Testis (tissue), 3 donors: ENCODE data around the gene ALDH5A1. TPM values are rescaled to one million over a fixed set of nuclear protein-coding genes. Genes with fewer than 3 reads are reported as not detected.

ENCODE experiments used
- DNase-seq: peaks from one replicate; pipeline ENCODE4 v3.0.0-alpha.2; 2019
- H3K27ac ChIP-seq, 2 donors: fragments of 200-600 bp; sonication (generic); one replicate each; pipeline ENCODE4 v1.5.1; 2019
- H3K27me3 ChIP-seq: fragments of 200-600 bp; sonication (generic); one replicate; pipeline ENCODE4 v1.5.1; 2019
- H3K36me3 ChIP-seq: fragments of 200-600 bp; sonication (generic); one replicate; pipeline ENCODE4 v1.5.1; 2017; ENCODE audit warnings: low read depth; ENCODE audit errors: missing control alignments
- H3K4me1 ChIP-seq: fragments of 200-600 bp; sonication (generic); one replicate; pipeline ENCODE4 v1.5.1; 2019
- H3K4me3 ChIP-seq, 2 donors: fragments of 200-600 bp; sonication (generic); one replicate each; pipeline ENCODE4 v1.5.1; 2017 to 2019
- H3K9me3 ChIP-seq: fragments of 200-600 bp; sonication (generic); one replicate; pipeline ENCODE4 v1.5.1; 2017
- CTCF ChIP-seq, 3 experiments: fragments of 450-650 bp in 2 of 3; fragments of 200-600 bp in 1 of 3; sonication (generic) in 1 of 3; IDR thresholded peaks; one replicate each; pipeline ENCODE4 v1.5.1; 2016 to 2019; ENCODE audit warnings: antibody characterized with exemption in 3 of 3, mild to moderate bottlenecking in 2 of 3, moderate library complexity in 1 of 3
- POLR2A ChIP-seq: fragments of 450-650 bp; IDR thresholded peaks from one replicate; pipeline ENCODE4 v1.6.1; 2017; ENCODE audit warnings: antibody characterized with exemption, mild to moderate bottlenecking, moderate library complexity
- whole genome bisulfite sequencing, 2 donors: methylation state at CpG; one replicate each; pipeline ENCODE4 v1.1.5; 2018; 5-methylcytosine and 5-hydroxymethylcytosine counted together
- intact Hi-C: fragments of 100-400 bp; cut with DNase I; formaldehyde crosslinking; loops from one replicate; pipeline ENCODE4 v1.15.1; 2023; ENCODE audit warnings: low total_unique reads
- polyA plus RNA-seq: library from polyadenylated mRNA; stranded (reverse); fragments of 350-450 nt; fragmentation: Illumina TruSeq; extraction: RNeasy Lipid Tissue Mini Kit (QIAGEN cat#74804); gene quantifications from one replicate; pipeline ENCODE4 v1.2.3, GENCODE V29; 2014; ENCODE audit warnings: low read depth, low replicate concordance; ENCODE audit not compliant: insufficient read depth
- total RNA-seq, 2 donors: library from RNA; depleted of rRNA; stranded (reverse); fragments of >200 nt; gene quantifications; one replicate each; pipeline ENCODE4 v1.2.3, GENCODE V29; 2016

Gene ALDH5A1
- total and polyA plus RNA-seq, 3 donors from 2014 or later: 11.3 to 21.2 (median 16.3) TPM

- peak; percentile 19 for DNase-seq
- WGBS, 2 donors: 11% methylated on average over 31 of the region's 36 CpGs
- intact Hi-C loops: no loop called here
Measured at GRCh38 chr6:24493945-24494820, 586 bp upstream of the ALDH5A1 start.

GRCh38 chr6:24497254-24497970 is 2.6 kb downstream of the ALDH5A1 start:
- intact Hi-C loops: no loop called here
- WGBS, 2 donors: 85 to 91% methylated on average over 11 of the region's 11 CpGs
- Histone ChIP-seq H3K36me3 (no peaks in the 10 kb centered on the region), H3K4me1 (no peaks in the 10 kb centered on the region), H3K4me3 (no peak overlapping the region), H3K9me3 (no peaks in the 10 kb centered on the region), H3K27ac (no peak overlapping the region), H3K27me3 (no peaks in the 10 kb centered on the region)
- TF ChIP-seq CTCF (IDR thresholded peaks at IDR 0.05) (no peak), POLR2A (no peak)
- DNase-seq: peak; percentile 15

More at GRCh38 chr6:24493945-24494820, 586 bp upstream of the ALDH5A1 start:
- Histone ChIP-seq H3K36me3 (no peaks in the 10 kb centered on the region), H3K4me3 (peak overlapping the region; percentile 67 to 69), H3K27me3 (no peaks in the 10 kb centered on the region), H3K9me3 (no peaks in the 10 kb centered on the region), H3K4me1 (no peaks in the 10 kb centered on the region), H3K27ac (peak overlapping the region in 1 of 2 donors; percentile 83)
- TF ChIP-seq POLR2A: no peak
- TF ChIP-seq CTCF (IDR thresholded peaks at IDR 0.05): no peak

GRCh38 chr6:24500683-24501082 is 5.9 kb downstream of the ALDH5A1 start:
- intact Hi-C loops: no loop called here
- DNase-seq: no peak
- WGBS, 2 donors: 86 to 87% methylated on average over 3 of the region's 3 CpGs
- no peaks in the 10 kb centered on the region for H3K27me3 ChIP-seq
- H3K27ac ChIP-seq: no peak overlapping the region
- no peak overlapping the region for H3K4me3 ChIP-seq
- H3K36me3 ChIP-seq: no peaks in the 10 kb centered on the region
- H3K4me1 ChIP-seq: no peaks in the 10 kb centered on the region
- no peak for TF ChIP-seq POLR2A
- no peak for TF ChIP-seq CTCF (IDR thresholded peaks at IDR 0.05)
- H3K9me3 ChIP-seq: no peaks in the 10 kb centered on the region

- DNase-seq: no peak
- Histone ChIP-seq H3K4me1 (no peaks in the 10 kb centered on the region), H3K27me3 (no peaks in the 10 kb centered on the region), H3K4me3 (no peak overlapping the region), H3K9me3 (no peaks in the 10 kb centered on the region), H3K27ac (no peak overlapping the region), H3K36me3 (no peaks in the 10 kb centered on the region)
- TF ChIP-seq CTCF (IDR thresholded peaks at IDR 0.05): no peak
- no peak for TF ChIP-seq POLR2A
- intact Hi-C loops: no loop called here
- 78 to 91% methylated on average over 2 of the region's 2 CpGs for WGBS, 2 donors
Measured at GRCh38 chr6:24501374-24501773, 6.6 kb downstream of the ALDH5A1 start.
